WTC11 (cell line): ENCODE data around the gene P2RX2.

Experiments used
- ETV6 ChIP-seq: sonication (generic); formaldehyde crosslinking; IDR thresholded peaks from 2 replicates; pipeline ENCODE4 v1.8.1; 2022; ENCODE audit warnings: mild to moderate bottlenecking, missing genetic modification reagents
- FOXP1 ChIP-seq: sonication (generic); formaldehyde crosslinking; IDR thresholded peaks from 2 replicates; pipeline ENCODE4 v1.8.0; 2022; ENCODE audit warnings: missing genetic modification reagents, mild to moderate bottlenecking, moderate library complexity, borderline replicate concordance
- MAX ChIP-seq: sonication (generic); formaldehyde crosslinking; IDR thresholded peaks from 2 replicates; pipeline ENCODE4 v1.8.0; 2022; ENCODE audit warnings: mild to moderate bottlenecking, missing genetic modification reagents
- NFYB ChIP-seq: sonication (generic); formaldehyde crosslinking; conservative IDR thresholded peaks from 2 replicates; pipeline ENCODE4 v1.8.0; 2022; ENCODE audit warnings: low read depth, missing genetic modification reagents
- PRDM15 ChIP-seq: sonication (generic); formaldehyde crosslinking; IDR thresholded peaks from 2 replicates; pipeline ENCODE4 v1.8.0; 2022; ENCODE audit warnings: missing genetic modification reagents
- TEAD1 ChIP-seq: sonication (generic); formaldehyde crosslinking; IDR thresholded peaks from 2 replicates; pipeline ENCODE4 v1.8.0; 2022; ENCODE audit warnings: mild to moderate bottlenecking, missing genetic modification reagents
- ZNF138 ChIP-seq: sonication (generic); formaldehyde crosslinking; conservative IDR thresholded peaks from 2 replicates; pipeline ENCODE4 v1.8.1; 2022; ENCODE audit warnings: mild to moderate bottlenecking, moderate library complexity, missing genetic modification reagents
- TF ChIP-seq, protein P1 (sequence below): fragments of 200-600 bp; IDR thresholded peaks from 2 replicates; pipeline ENCODE4 v1.8.0; 2022; ENCODE audit warnings: antibody characterized with exemption
- TF ChIP-seq, protein P2 (sequence below): sonication (generic); formaldehyde crosslinking; IDR thresholded peaks from 2 replicates; pipeline ENCODE4 v1.8.0; 2023; ENCODE audit warnings: missing genetic modification reagents

DNA sequence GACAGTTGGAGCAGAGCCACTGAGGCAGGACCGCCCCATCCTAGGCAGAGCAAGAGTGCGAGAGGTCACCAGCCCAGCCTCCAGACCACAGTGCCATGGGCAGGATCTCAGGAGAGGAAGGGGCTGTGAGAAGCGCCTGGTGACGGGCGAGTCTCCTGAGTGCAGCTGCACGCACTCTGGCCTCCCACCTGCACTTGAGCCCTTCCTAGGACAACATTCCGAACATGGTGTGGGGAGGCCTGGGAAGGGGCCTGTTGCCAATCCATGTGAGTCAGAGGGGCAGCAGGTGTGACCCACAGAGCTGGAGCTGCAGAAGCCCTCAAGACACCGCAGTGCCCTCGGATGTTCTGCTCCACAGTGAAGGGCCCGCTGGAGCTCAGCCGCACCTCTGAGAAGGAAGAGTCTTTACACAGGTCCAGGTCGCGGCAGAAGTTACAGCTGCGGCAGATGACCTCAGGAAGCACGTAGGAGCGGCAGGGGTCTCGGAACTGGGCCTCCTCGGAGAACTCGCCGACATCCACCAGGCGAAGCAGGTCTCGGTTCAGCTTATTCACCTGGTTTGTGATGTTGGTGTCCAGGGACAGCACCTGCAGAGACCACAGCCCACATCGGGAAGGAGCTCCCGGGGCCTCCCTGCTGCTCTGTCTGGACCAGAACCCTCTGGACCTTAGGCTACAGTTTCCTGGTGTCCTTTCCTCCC is 7.3 kb downstream of the P2RX2 start:
- TF ChIP-seq, protein P1, sequence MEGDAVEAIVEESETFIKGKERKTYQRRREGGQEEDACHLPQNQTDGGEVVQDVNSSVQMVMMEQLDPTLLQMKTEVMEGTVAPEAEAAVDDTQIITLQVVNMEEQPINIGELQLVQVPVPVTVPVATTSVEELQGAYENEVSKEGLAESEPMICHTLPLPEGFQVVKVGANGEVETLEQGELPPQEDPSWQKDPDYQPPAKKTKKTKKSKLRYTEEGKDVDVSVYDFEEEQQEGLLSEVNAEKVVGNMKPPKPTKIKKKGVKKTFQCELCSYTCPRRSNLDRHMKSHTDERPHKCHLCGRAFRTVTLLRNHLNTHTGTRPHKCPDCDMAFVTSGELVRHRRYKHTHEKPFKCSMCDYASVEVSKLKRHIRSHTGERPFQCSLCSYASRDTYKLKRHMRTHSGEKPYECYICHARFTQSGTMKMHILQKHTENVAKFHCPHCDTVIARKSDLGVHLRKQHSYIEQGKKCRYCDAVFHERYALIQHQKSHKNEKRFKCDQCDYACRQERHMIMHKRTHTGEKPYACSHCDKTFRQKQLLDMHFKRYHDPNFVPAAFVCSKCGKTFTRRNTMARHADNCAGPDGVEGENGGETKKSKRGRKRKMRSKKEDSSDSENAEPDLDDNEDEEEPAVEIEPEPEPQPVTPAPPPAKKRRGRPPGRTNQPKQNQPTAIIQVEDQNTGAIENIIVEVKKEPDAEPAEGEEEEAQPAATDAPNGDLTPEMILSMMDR, result no peak
- TF ChIP-seq MAX (CRISPR knock-in tag), result no peak
- TF ChIP-seq, protein P2, sequence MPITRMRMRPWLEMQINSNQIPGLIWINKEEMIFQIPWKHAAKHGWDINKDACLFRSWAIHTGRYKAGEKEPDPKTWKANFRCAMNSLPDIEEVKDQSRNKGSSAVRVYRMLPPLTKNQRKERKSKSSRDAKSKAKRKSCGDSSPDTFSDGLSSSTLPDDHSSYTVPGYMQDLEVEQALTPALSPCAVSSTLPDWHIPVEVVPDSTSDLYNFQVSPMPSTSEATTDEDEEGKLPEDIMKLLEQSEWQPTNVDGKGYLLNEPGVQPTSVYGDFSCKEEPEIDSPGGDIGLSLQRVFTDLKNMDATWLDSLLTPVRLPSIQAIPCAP (CRISPR knock-in tag), result no peak
- no peak for TF ChIP-seq NFYB (CRISPR knock-in tag)
- TF ChIP-seq TEAD1, result no peak
- no peak for TF ChIP-seq ZNF138 (CRISPR knock-in tag)
- TF ChIP-seq ETV6, result no peak
- no peak for TF ChIP-seq FOXP1 (CRISPR knock-in tag)
- no peak for TF ChIP-seq PRDM15
